Measurements from ENCODE around the gene PXMP4. TPM values are rescaled to one million over a fixed set of nuclear protein-coding genes. Genes with fewer than 3 reads are reported as not detected.

The PXMP4 gene
- total RNA-seq, 1 donor from 2014 or later = 6.8 TPM

GRCh38 chr20:33684533-33685327 lies 35.4 kb downstream of the PXMP4 start:
- CTCF ChIA-PET = interaction anchor here (1.0 kb wide), 1 partner anchor 17 kb away, joined by 5 read pairs; no protein-coding TSS in a partner anchor
- Mint-ChIP-seq H3K27ac (peak overlapping the region; percentile 77), H3K9me3 (no peaks in the 10 kb centered on the region), H3K4me1 (peaks cover 41% of the 10 kb centered on the region), H3K4me3 (peak overlapping the region; percentile 80), H3K36me3 (ENCODE audit: low read depth) (no peaks in the 10 kb centered on the region), H3K27me3 (no peaks in the 10 kb centered on the region)
- no peak for TF ChIP-seq CTCF (IDR thresholded peaks at IDR 0.05)
- ATAC-seq (ENCODE audit: low read depth) (no peak), DNase-seq (no peak)
- intact Hi-C loops (cut with micrococcal nuclease) = loop anchor here (5.0 kb wide), 1 partner anchor 128 kb away; the partner anchor contains the start of gene CHMP4B
- POLR2A ChIA-PET = interaction anchor here (0.5 to 1.7 kb wide), 13 partner anchors 10 to 428 kb away, joined by 3 to 15 read pairs (median 5); partner anchors contain the start of genes ACTL10, C20orf144, EIF2S2 and PXMP4

- H3K9me3 Mint-ChIP-seq = no peaks in the 10 kb centered on the region
- no peaks in the 10 kb centered on the region for H3K36me3 Mint-ChIP-seq (ENCODE audit: low read depth)
- DNase-seq = no peak
- TF ChIP-seq CTCF (IDR thresholded peaks at IDR 0.05) = no peak
- intact Hi-C loops (cut with micrococcal nuclease) = no loop called here
- POLR2A ChIA-PET = interaction anchor here (1.5 kb wide), 1 partner anchor 38 kb away, joined by 3 read pairs; the partner anchor contains the start of gene PXMP4
- ATAC-seq (ENCODE audit: low read depth) = no peak
- peaks cover 51% of the 10 kb centered on the region for H3K4me1 Mint-ChIP-seq
- no peaks in the 10 kb centered on the region for H3K27me3 Mint-ChIP-seq
- CTCF ChIA-PET = interaction anchor here (0.8 kb wide), 1 partner anchor 14 kb away, joined by 3 read pairs; no protein-coding TSS in a partner anchor
- no peak overlapping the region for H3K4me3 Mint-ChIP-seq
- no peak overlapping the region for H3K27ac Mint-ChIP-seq
These were observed 38.3 kb downstream of the PXMP4 start for GRCh38 chr20:33681728-33682353.

GRCh38 chr20:33681288-33681687 lies 38.8 kb downstream of the PXMP4 start:
- no peak overlapping the region for H3K4me3 Mint-ChIP-seq
- POLR2A ChIA-PET = interaction anchor here (1.5 kb wide), 1 partner anchor 38 kb away, joined by 3 read pairs; the partner anchor contains the start of gene PXMP4
- H3K9me3 Mint-ChIP-seq = no peaks in the 10 kb centered on the region
- no peaks in the 10 kb centered on the region for H3K27me3 Mint-ChIP-seq
- peaks cover 47% of the 10 kb centered on the region for H3K4me1 Mint-ChIP-seq
- DNase-seq (no peak), ATAC-seq (ENCODE audit: low read depth) (no peak)
- H3K27ac Mint-ChIP-seq = no peak overlapping the region
- TF ChIP-seq CTCF (IDR thresholded peaks at IDR 0.05) = no peak
- intact Hi-C loops (cut with micrococcal nuclease) = no loop called here
- H3K36me3 Mint-ChIP-seq (ENCODE audit: low read depth) = no peaks in the 10 kb centered on the region
- CTCF ChIA-PET = interaction anchor here (0.8 kb wide), 1 partner anchor 14 kb away, joined by 3 read pairs; no protein-coding TSS in a partner anchor

GRCh38 chr20:33680686-33681085 lies 39.4 kb downstream of the PXMP4 start:
- ATAC-seq (ENCODE audit: low read depth) = no peak
- no peak overlapping the region for H3K27ac Mint-ChIP-seq
- no peak for TF ChIP-seq CTCF (IDR thresholded peaks at IDR 0.05)
- POLR2A ChIA-PET = interaction anchor here (1.5 kb wide), 1 partner anchor 39 kb away, joined by 3 read pairs; the partner anchor contains the start of gene PXMP4
- no peak for DNase-seq
- no peak overlapping the region for H3K4me3 Mint-ChIP-seq
- peaks cover 47% of the 10 kb centered on the region for H3K4me1 Mint-ChIP-seq
- CTCF ChIA-PET = no interaction called here
- H3K36me3 Mint-ChIP-seq (ENCODE audit: low read depth) = no peaks in the 10 kb centered on the region
- H3K27me3 Mint-ChIP-seq = no peaks in the 10 kb centered on the region
- intact Hi-C loops (cut with micrococcal nuclease) = no loop called here
- no peaks in the 10 kb centered on the region for H3K9me3 Mint-ChIP-seq
